Effector CD8-positive, alpha-beta T cell (primary cell): ENCODE measurements around the gene RBM33.
A peak's percentile ranks its signal among the peaks of the same experiment; 100 is the strongest.
"Not testable (repeated sequence)": the region's sequence is repeated elsewhere in the genome, so short reads cannot be mapped to it uniquely, and the experiment has no call there.

ENCODE experiments used
- DNase-seq: peaks from one replicate; lab custom pipeline; 2025; lab: John Stamatoyannopoulos, UW
- total RNA-seq, 4 experiments: gene quantifications; one replicate each; lab custom pipeline; 2026; lab: John Stamatoyannopoulos, UW

Gene RBM33, protein sequence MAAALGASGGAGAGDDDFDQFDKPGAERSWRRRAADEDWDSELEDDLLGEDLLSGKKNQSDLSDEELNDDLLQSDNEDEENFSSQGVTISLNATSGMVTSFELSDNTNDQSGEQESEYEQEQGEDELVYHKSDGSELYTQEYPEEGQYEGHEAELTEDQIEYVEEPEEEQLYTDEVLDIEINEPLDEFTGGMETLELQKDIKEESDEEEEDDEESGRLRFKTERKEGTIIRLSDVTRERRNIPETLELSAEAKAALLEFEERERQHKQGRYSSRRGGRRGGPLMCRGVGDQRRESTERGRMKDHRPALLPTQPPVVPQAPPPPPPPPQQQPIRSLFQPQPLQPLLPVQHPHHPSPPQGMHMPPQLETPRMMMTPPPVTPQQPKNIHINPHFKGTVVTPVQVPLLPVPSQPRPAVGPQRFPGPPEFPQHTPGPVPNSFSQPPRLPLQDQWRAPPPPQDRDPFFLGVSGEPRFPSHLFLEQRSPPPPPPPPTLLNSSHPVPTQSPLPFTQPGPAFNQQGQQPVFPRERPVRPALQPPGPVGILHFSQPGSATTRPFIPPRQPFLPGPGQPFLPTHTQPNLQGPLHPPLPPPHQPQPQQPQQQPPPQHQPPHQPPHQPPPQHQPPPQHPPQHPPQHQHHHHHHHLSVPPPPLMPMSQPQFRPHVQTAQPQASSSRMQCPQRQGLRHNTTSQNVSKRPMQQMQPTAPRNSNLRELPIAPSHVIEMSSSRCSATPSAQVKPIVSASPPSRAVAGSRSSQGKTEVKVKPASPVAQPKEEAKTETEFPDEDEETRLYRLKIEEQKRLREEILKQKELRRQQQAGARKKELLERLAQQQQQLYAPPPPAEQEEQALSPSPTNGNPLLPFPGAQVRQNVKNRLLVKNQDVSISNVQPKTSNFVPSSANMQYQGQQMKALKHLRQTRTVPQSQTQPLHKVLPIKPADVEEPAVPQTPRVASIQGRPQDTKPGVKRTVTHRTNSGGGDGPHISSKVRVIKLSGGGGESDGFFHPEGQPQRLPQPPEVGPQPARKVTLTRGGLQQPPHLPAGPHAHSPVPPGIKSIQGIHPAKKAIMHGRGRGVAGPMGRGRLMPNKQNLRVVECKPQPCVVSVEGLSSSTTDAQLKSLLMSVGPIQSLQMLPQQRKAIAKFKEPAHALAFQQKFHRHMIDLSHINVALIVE
- 133 to 193 (median 171) reads per million in 4 experiments for total RNA-seq

GRCh38 chr7:155644178-155644970 is at the start of gene RBM33:
Gene RBM33, plus strand, starts transcription at chr7:155644661. Its CDS starts 216 bp downstream, at chr7:155644877.
- DNase-seq, result peak; percentile 74

DNA sequence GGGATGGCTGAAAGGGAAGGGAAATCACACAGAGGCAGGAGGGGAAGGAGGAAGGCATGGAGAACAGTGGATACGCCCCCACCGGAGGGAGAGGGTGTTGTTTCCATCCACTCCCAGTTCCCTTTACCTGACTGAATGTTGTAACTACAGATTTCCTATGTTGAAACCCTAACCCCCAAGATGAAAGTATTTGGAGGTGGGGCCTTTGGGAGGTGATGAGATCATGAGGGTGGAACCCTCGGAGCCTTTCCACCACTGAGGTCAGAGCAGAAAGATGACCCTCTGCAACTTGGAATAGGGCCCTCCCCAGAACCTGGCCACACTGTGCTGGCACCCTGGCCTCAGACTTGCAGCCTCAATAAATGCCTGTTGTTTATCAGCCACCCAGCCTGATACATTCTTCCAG is 49.5 kb upstream of the RBM33 start:
- DNase-seq, result no peak

DNA sequence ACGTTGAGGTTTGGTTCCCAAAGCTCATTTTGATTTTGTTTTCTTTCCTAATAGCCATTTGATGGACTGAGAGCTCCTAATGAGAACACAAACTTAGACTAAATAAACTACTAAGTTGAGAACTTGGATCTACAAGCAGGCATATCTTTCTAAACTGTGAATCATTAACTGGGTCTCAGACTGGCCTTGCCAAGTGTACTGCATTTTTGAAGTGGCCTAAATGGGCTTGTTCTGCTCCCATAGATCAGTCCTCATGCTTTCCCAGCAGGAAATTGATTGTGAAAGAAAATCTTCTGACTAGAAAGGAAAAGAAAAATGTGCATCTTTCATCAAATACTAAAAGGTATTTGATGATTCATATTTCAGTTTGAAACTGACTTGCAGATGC is 46.7 kb upstream of the RBM33 start:
- DNase-seq, result no peak

GRCh38 chr7:155598810-155599210 is 45.7 kb upstream of the RBM33 start:
- DNase-seq, result peak; percentile 77

DNA sequence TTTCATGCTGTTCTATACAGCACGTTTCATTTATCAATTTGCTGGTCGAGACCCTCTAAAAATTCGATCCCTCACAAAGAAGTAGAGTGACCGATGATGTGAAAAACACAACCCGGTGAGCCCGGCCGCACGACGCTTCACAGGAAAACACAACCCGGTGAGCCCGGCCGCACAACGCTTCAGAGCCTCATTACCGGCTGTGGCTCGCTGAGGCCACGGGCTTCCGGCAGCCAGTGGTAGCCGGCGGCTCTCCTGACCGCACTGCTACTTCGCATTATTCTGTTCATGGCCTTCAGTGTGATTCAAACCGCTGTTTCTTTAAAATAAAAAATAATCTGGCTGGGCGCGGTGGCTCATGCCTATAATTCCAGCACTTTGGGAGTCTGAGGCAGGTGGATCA is 42.3 kb upstream of the RBM33 start:
- no peak for DNase-seq

GRCh38 chr7:155602750-155603149 is 41.7 kb upstream of the RBM33 start:
- DNase-seq, result no peak

GRCh38 chr7:155603205-155603857 is 41.1 kb upstream of the RBM33 start:
- DNase-seq, result no peak

DNA sequence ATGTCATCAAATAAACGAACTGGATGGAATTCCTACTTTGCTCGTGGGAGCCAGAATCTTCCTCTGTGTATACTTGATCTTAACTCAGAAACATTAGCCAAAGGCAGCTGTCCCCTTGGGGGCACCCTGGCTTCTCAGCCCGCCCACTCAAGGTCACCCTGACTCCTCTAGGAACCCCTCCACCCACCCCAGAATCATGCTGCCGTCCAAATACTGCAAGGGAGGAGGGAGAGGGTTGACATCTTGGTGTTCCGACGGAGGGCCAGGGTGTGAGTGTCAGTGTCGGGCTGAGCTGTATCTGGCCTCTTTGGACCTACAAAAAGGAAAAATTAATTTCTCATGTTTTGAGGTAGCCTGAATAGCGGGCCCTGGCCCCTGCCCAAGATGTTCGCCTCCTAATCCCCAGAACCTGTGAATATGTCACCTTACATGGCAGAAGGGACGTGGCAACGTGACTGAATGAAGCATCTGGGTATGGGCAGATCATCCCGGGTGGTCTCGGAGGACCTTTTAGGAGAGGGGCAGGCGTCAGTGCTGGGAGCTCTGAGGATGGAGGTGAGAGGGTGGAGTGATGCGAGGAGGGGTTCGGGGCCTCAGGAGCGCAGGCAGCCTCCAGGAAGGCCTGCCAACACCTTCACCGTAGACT is 40.5 kb upstream of the RBM33 start:
- DNase-seq, result no peak

DNA sequence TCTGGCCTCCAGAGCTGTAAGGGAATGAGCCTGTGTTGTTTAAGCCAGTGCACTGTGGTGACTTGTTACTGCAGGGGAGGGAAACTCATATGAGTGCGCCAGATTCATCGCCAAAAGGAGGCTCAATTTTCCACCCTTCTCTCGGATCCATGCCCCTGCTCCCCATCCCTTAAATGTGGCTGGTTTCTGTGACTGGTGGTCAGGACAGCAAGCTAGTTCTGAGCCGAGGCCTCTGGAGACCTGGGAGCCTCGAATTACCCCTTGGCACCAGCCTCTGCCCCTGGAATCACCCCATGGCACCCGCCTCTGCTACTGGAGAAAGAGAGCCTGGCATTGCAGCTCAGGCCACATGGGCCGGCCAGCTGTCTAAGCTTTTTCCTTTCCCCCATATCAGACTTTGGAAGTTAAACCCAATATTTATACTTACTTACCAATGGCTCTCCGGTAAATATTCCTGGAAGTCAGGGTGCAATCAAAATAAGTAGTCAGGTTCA is 39.9 kb upstream of the RBM33 start:
- no peak for DNase-seq

- no peak for DNase-seq
Observed at GRCh38 chr7:155609185-155609584, 35.3 kb upstream of the RBM33 start.

DNA sequence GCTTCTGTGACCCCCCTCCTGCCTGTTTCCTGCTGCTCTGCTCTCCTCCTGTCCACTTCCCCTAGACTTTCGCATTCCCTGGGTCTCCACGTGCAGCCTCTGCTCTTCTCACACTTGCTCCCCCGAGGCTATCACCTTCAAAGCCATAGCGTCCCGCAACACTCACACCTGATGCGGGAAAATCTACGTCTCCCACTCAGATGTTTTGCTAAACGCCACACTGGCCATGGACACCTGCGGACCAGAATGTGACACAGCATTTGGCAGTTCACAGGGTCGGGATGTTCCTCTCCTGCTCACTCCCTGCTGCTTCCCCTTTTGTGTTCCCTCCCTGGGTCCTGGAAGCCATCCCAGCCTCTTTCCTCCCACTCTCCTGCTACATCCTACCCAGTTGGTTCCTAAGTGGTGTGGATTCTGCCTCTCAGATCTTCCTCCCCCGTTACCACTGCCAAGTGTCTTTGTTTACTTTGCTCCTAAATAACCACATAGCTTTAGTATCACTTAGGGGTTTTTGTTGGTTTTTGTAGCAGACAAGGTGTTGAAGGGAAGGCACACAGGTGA is 33.7 kb upstream of the RBM33 start:
- DNase-seq, result no peak

GRCh38 chr7:155611808-155612447 is 32.5 kb upstream of the RBM33 start:
- DNase-seq, result no peak

DNA sequence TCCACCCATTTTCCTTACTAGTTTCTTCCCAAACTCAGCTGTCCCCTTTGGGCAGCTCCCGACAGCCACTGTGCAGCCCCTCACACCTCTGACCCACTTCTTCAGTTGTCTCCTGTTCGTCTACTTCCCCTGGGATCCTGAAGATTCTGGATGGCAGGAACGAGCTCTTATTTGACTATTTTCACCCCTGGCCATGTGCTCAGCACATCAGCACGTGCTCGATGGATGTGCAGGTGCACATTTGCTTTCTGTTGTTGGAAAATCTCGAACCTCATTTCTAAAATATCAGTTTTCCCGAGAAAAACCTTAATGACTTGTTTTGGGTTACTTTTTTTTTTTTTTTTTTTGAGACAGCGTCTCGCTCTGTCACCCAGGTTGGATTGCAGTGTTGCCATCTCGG is 31.8 kb upstream of the RBM33 start:
- no peak for DNase-seq

DNA sequence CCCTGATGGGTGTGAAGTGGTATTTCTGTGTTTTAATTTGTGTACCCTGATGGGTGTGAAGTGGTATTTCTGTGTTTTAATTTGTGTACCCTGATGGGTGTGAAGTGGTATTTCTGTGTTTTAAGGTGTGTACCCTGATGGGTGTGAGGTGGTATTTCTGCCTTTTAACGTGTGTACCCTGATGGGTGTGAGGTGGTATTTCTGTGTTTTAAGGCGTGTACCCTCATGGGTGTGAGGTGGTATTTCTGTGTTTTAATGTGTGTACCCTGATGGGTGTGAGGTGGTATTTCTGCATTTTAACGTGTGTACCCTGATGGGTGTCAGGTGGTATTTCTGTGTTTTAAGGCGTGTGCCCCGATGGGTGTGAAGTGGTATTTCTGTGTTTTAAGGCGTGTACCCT is 29.4 kb upstream of the RBM33 start:
- not testable (repeated sequence) for DNase-seq

DNA sequence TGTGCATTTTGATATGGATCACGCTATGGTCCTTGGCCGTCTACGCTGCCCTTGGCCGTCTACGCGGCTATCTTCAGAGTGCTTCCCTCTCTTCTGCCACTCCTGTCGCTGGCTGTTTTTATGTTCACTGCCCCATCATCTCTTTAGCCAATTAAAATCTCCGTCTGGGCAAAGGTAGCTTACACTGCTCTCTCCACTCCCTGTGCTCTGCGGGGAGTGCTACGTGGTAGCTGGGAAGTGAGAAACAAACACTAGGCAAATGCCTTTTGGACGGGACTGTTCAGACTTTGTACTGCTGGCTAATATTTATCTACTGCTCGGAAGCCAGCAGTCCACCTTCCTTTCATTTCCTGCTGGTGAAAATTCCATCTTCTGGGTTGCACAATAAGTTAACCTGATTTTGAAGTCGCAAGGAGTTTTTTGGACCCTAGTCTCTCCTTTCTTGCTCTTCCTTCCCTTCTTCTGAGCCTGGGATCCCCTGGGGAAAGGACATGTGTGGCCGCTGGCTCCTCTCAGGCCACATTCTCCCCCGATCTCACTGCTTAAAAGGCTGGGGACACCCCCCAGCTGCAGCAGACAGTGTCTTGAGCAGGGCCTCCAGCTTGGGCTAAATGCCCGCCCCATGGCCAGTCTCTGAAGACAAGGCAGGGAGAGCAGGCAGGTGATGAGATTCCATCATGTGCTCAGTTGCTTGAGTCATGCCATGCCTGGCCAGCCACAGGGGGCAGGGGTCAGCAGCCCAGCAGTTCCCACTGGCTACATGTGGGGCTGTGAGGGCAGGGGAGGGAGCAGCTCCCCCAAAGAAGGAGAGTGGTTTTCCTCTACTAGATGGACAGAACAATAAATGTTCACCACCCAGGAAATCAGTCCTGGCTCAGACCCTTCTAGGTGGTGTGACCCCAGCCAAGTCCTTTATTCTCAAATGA is 25.5 kb upstream of the RBM33 start:
- DNase-seq, result no peak

DNA sequence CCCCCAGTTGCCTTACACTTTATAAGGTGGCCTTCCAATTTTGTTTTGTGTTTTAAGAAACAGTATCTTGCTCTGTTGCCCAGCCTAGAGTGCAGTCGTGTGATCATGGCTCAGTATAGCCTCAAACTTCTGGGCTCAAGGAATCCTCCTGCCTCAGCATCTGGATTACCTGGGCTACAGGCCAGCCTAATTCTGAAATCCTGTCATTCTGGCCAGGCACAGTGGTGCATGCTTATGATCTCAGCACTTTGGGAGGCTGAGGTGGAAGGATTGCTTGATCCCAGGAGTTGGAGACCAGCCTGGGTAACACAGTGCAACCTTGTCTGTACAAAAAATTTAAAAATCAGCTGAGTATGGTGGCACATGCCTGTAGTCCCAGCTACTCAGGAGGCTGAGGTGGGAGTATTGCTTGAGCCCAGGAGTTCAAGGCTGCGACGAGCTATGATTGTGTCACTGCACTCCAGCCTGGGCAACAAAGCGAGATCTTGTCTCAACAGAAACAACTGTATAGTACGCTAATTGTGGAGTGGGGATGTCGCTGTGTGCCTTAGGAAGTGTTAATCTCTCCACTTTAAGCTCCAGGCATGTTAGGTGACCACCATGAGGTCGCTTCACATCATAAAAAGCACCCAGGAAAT is 24.7 kb upstream of the RBM33 start:
- no peak for DNase-seq

- no peak for DNase-seq
Observed at GRCh38 chr7:155620497-155620896, 24.0 kb upstream of the RBM33 start.
